DND-41 (cell line): Measurements from ENCODE around the gene EIPR1.

ENCODE experiments used
- EZH2 ChIP-seq: IDR thresholded peaks from 3 replicates; pipeline ENCODE4 v1.6.1; 2012; ENCODE audit warnings: borderline replicate concordance, low read depth, mild to moderate bottlenecking, moderate library complexity, low read length, inconsistent platforms; ENCODE audit not compliant: severe bottlenecking
- TF ChIP-seq, protein P1 (sequence below): IDR thresholded peaks from 2 replicates; pipeline ENCODE4 v1.5.1; 2012; ENCODE audit warnings: borderline replicate concordance, low read length, moderate library complexity, mild to moderate bottlenecking; ENCODE audit not compliant: poor library complexity, severe bottlenecking; ENCODE audit errors: extremely low read depth

DNA sequence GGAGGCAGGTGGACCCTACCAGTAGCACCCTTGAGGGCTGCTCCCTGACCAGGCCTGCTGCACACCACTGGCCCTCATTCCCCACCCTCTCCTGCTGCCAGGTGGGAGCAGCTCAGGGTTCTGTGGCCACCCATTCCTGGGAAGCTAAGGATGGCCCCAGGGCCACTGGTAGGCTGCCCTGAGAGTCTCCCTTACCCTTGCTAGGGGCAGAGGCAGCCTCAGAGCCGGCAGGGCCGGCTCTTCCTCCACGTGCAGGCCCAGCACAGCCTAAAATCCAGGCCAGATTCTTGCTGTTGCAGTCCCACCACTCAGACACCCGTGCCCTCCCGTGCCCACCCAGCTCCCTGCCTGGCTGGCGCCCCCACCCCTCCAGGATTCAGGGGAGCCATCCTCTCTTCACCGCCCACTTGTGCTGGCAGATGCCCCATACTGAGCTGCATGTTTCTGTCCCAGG lies 199.0 kb downstream of the EIPR1 start:
- TF ChIP-seq, protein P1, sequence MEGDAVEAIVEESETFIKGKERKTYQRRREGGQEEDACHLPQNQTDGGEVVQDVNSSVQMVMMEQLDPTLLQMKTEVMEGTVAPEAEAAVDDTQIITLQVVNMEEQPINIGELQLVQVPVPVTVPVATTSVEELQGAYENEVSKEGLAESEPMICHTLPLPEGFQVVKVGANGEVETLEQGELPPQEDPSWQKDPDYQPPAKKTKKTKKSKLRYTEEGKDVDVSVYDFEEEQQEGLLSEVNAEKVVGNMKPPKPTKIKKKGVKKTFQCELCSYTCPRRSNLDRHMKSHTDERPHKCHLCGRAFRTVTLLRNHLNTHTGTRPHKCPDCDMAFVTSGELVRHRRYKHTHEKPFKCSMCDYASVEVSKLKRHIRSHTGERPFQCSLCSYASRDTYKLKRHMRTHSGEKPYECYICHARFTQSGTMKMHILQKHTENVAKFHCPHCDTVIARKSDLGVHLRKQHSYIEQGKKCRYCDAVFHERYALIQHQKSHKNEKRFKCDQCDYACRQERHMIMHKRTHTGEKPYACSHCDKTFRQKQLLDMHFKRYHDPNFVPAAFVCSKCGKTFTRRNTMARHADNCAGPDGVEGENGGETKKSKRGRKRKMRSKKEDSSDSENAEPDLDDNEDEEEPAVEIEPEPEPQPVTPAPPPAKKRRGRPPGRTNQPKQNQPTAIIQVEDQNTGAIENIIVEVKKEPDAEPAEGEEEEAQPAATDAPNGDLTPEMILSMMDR = no peak
- TF ChIP-seq EZH2 = no peak
